Heart right ventricle (tissue), 16 donors: Measurements from ENCODE around the gene NRDE2. TPM values are rescaled to one million over a fixed set of nuclear protein-coding genes. Genes with fewer than 3 reads are reported as not detected.

Experiments
- ATAC-seq, 8 donors: fragments of 200-7000 bp; cut with Tn5 transposase; one replicate each; pipeline ENCODE4 v1.9.1; 2020; ENCODE audit warnings: mild to moderate bottlenecking in 8 of 8, moderate library complexity in 8 of 8, moderate number of reproducible peaks in 1 of 8
- DNase-seq, 2 donors: peaks; one replicate each; pipeline ENCODE4 v3.0.0-alpha.2; 2020
- H3K27ac ChIP-seq, 10 donors: fragments of 200-600 bp; sonication (generic) in 2 of 10; one replicate each; pipeline versions ENCODE4 v1.5.0 to v1.8.0; 2020 to 2022; ENCODE audit warnings: mild to moderate bottlenecking in 3 of 10
- H3K27me3 ChIP-seq, 7 donors: fragments of 200-600 bp; one replicate each; pipeline ENCODE4 v1.8.0; 2021 to 2022; ENCODE audit warnings: mild to moderate bottlenecking in 2 of 7
- H3K36me3 ChIP-seq, 9 donors: fragments of 200-600 bp; sonication (generic) in 1 of 9; one replicate each; pipeline versions ENCODE4 v1.5.0 to v1.8.0; 2020 to 2022; ENCODE audit warnings: mild to moderate bottlenecking in 2 of 9
- H3K4me1 ChIP-seq, 9 donors: fragments of 200-600 bp; sonication (generic) in 1 of 9; one replicate each; pipeline versions ENCODE4 v1.5.0 to v1.8.0; 2020 to 2022; ENCODE audit warnings: mild to moderate bottlenecking in 4 of 9
- H3K4me3 ChIP-seq, 10 donors: fragments of 200-600 bp; sonication (generic) in 2 of 10; one replicate each; pipeline versions ENCODE4 v1.5.0 to v1.8.0; 2020 to 2022; ENCODE audit warnings: mild to moderate bottlenecking in 7 of 10, moderate library complexity in 2 of 10
- H3K9me3 ChIP-seq, 11 donors: fragments of 200-600 bp in 10 of 11; sonication (generic) in 2 of 11; one replicate each; pipeline versions ENCODE4 v1.5.0 to v1.8.0; 2013 to 2022; ENCODE audit warnings: mild to moderate bottlenecking in 2 of 11, control low read depth in 1 of 11, moderate library complexity in 1 of 11
- WGBS, 2 donors: extraction: QIAGEN DNeasy Blood & Tissue Kit; methylation state at CpG; one replicate each; pipeline ENCODE4 v1.1.7; 2013; ENCODE audit warnings: inconsistent platforms in 1 of 2; 5-methylcytosine and 5-hydroxymethylcytosine counted together
- intact Hi-C, 10 donors: fragments of 100-400 bp; cut with DNase I; formaldehyde crosslinking; loops; one replicate each; pipeline versions ENCODE4 v1.11.1 to v1.14.2; 2022
- polyA plus RNA-seq, 2 donors: library from polyadenylated mRNA; stranded (reverse); fragments of 200-250 nt; gene quantifications; one replicate each; pipeline ENCODE4 v1.2.3, GENCODE V29; 2013
- total RNA-seq, 10 donors: library from RNA; stranded (reverse); fragmentation: NEBNext Ultra II Directional in 3 of 10; extraction: Animal tissue kit (Norgen Biotek cat#: 25700) in 3 of 10; gene quantifications; one replicate each; pipeline versions ENCODE4 v1.2.1 to v1.2.4, GENCODE V29; 2021 to 2023
- TF ChIP-seq, protein P1 (sequence below), 9 donors: fragments of 200-600 bp; sonication (generic) in 2 of 9; IDR thresholded peaks; one replicate each; pipeline versions ENCODE4 v1.5.0 to v1.8.0; 2021 to 2022; ENCODE audit warnings: antibody characterized with exemption in 9 of 9, mild to moderate bottlenecking in 5 of 9, moderate library complexity in 1 of 9
- donor health status: Arrhythmogenic right ventricular cardiomyopathy.
- donor health status: ischemic (EF 13 %, LVEDD 7.1; RV severe dilation, severe dysfunction).
- donor health status: healthy with polysubstance abuse.
- donor health status: DM: no; HTN: yes; CAD: no.
- donor health status: DM: no; HTN: no; CAD: no.
- donor health status: ischemic (EF 25% LVEDD 6.9; RV normal size, moderate dysfunction).
- donor health status: ischemic (EF 25% LVEDD 5.7; RV mildly dilated, moderate dysfunction).
- donor health status: healthy.
- donor health status: DM: yes; HTN: yes; CAD: no.
- donor health status: Ischemic cardiomyopathy.
- donor health status: ischemic (EF 35%, LVEDD 5.7; RV mildly dilated, moderate dysfunction).
- donor health status: nonischemic (EF 11% LVEDD 7.7; RV severe dilation, severe dysfunction).
- donor health status: DM: yes; HTN: yes; CAD: no.
- donor health status: PGD.
- donor health status: ischemic (EF 29% LVEDD 5.4; RV normal size, mild dysfunction).
- donor health status: nonischemic (EF 23%, LVEDD 6.1; RV moderate dilation, normal function).

Gene NRDE2
- total and polyA plus RNA-seq, 12 donors: 4.3 to 16.7 (median 13.5) TPM

GRCh38 chr14:90288651-90289355, 42.9 kb downstream of the NRDE2 start:
- no peak overlapping the region for H3K4me3 ChIP-seq
- 58 to 62% methylated on average over 12 of the region's 12 CpGs for WGBS, 2 donors
- H3K27me3 ChIP-seq: no peaks in the 10 kb centered on the region
- H3K36me3 ChIP-seq: peaks cover 0 to 96% (median 60%) of the 10 kb centered on the region in 9 donors
- peaks cover 0 to 28% (median 20%) of the 10 kb centered on the region in 9 donors for H3K4me1 ChIP-seq
- TF ChIP-seq, protein P1, sequence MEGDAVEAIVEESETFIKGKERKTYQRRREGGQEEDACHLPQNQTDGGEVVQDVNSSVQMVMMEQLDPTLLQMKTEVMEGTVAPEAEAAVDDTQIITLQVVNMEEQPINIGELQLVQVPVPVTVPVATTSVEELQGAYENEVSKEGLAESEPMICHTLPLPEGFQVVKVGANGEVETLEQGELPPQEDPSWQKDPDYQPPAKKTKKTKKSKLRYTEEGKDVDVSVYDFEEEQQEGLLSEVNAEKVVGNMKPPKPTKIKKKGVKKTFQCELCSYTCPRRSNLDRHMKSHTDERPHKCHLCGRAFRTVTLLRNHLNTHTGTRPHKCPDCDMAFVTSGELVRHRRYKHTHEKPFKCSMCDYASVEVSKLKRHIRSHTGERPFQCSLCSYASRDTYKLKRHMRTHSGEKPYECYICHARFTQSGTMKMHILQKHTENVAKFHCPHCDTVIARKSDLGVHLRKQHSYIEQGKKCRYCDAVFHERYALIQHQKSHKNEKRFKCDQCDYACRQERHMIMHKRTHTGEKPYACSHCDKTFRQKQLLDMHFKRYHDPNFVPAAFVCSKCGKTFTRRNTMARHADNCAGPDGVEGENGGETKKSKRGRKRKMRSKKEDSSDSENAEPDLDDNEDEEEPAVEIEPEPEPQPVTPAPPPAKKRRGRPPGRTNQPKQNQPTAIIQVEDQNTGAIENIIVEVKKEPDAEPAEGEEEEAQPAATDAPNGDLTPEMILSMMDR (IDR thresholded peaks at IDR 0.05): no peak
- DNase-seq: peak; percentile 19 to 58
- intact Hi-C loops: no loop called here
- peak overlapping the region in 8 of 10 donors; percentile 6 to 54 (median 21) for H3K27ac ChIP-seq
- ATAC-seq: peak; percentile 76 to 90 (median 85)
- H3K9me3 ChIP-seq: no peaks in the 10 kb centered on the region

- ATAC-seq: peak in 2 of 8 donors; percentile 14 to 28
- DNase-seq: no peak
- Histone ChIP-seq H3K4me1 (peaks cover 0 to 28% (median 20%) of the 10 kb centered on the region in 9 donors), H3K27me3 (no peaks in the 10 kb centered on the region), H3K9me3 (no peaks in the 10 kb centered on the region), H3K27ac (peak overlapping the region in 2 of 10 donors; percentile 21 to 51), H3K36me3 (peaks cover 0 to 97% (median 55%) of the 10 kb centered on the region in 9 donors), H3K4me3 (no peak overlapping the region)
- TF ChIP-seq, protein P1 (IDR thresholded peaks at IDR 0.05): no peak
- 72 to 78% methylated on average over 14 of the region's 14 CpGs for WGBS, 2 donors
- intact Hi-C loops: no loop called here
Measured at GRCh38 chr14:90287791-90288190, 44.0 kb downstream of the NRDE2 start.

- H3K4me1 ChIP-seq: peaks cover 0 to 7% (median 0%) of the 10 kb centered on the region in 9 donors
- no peaks in the 10 kb centered on the region for H3K9me3 ChIP-seq
- no peak overlapping the region for H3K4me3 ChIP-seq
- TF ChIP-seq, protein P1 (IDR thresholded peaks at IDR 0.05): no peak
- DNase-seq: no peak
- H3K27ac ChIP-seq: no peak overlapping the region
- H3K36me3 ChIP-seq: peaks cover 0 to 99% (median 42%) of the 10 kb centered on the region in 9 donors
- ATAC-seq: no peak
- no peaks in the 10 kb centered on the region for H3K27me3 ChIP-seq
- intact Hi-C loops: no loop called here
Measured at GRCh38 chr14:90281756-90282155, 50.0 kb downstream of the NRDE2 start.

- no peak for ATAC-seq
- intact Hi-C loops: no loop called here
- no peaks in the 10 kb centered on the region for H3K27me3 ChIP-seq
- no peak overlapping the region for H3K4me3 ChIP-seq
- peaks cover 0 to 10% (median 0%) of the 10 kb centered on the region in 9 donors for H3K4me1 ChIP-seq
- H3K36me3 ChIP-seq: peaks cover 0 to 99% (median 39%) of the 10 kb centered on the region in 9 donors
- H3K9me3 ChIP-seq: no peaks in the 10 kb centered on the region
- no peak for DNase-seq
- 85 to 86% methylated on average over 8 of the region's 8 CpGs for WGBS, 2 donors
- H3K27ac ChIP-seq: no peak overlapping the region
- TF ChIP-seq, protein P1 (IDR thresholded peaks at IDR 0.05): no peak
Measured at GRCh38 chr14:90281261-90281660, 50.5 kb downstream of the NRDE2 start.
